ENCODE data around the gene BHLHA15.

DNA sequence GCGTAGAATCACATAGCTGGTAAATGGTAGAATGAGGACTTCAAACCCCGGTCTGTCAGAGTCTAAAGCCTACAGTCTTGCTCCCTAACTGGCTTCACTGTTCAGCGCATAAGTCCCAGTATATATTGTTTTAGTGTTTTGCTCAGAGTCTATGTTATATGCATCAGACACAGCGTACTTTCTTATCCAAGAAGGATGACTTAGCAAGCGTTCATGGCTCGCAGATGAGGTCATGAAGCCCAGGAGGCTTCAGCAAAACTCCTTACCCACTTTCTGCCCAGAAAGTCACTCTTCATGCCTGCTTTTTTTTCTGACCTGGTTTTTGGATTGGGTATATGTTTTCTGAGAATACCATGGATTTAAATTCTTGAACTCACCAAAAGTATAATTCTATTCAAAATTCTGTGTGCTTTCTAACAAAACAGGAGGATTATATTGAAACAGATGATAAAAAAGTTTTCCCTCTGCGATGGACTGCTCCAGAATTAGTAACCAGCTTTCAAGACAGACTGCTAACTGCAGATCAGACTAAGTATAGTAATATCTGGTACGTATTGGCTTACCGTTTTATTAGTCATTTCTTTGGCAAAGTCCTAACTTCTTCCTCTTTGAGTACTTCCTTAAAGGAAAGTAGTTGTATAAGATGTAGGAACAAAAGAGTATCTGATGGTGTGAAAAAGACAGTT lies 24.6 kb upstream of the BHLHA15 start:
- TF ChIP-seq, protein P1, sequence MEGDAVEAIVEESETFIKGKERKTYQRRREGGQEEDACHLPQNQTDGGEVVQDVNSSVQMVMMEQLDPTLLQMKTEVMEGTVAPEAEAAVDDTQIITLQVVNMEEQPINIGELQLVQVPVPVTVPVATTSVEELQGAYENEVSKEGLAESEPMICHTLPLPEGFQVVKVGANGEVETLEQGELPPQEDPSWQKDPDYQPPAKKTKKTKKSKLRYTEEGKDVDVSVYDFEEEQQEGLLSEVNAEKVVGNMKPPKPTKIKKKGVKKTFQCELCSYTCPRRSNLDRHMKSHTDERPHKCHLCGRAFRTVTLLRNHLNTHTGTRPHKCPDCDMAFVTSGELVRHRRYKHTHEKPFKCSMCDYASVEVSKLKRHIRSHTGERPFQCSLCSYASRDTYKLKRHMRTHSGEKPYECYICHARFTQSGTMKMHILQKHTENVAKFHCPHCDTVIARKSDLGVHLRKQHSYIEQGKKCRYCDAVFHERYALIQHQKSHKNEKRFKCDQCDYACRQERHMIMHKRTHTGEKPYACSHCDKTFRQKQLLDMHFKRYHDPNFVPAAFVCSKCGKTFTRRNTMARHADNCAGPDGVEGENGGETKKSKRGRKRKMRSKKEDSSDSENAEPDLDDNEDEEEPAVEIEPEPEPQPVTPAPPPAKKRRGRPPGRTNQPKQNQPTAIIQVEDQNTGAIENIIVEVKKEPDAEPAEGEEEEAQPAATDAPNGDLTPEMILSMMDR (IDR thresholded peaks at IDR 0.05), result no peak
- TF ChIP-seq EP300 (IDR thresholded peaks at IDR 0.05) (no peak), POLR2A (IDR thresholded peaks at IDR 0.05) (no peak)

Measured in gastroesophageal sphincter (tissue), 3 donors.